ENCODE results near the gene LYPLA2. TPM values are rescaled to one million over a fixed set of nuclear protein-coding genes. Genes with fewer than 3 reads are reported as not detected.

LYPLA2 gene
- total and polyA plus RNA-seq, 2 donors (not counting 3 experiments of a cell fraction or from before 2014, with no cell fraction given) = 110 to 137 TPM

- no peaks in the 10 kb centered on the region for H3K9me1 ChIP-seq (replicated peaks; ENCODE audit: control insufficient read depth, extremely low read depth, insufficient read depth, low read length)
- DNase-seq (ENCODE audit: low read depth, low spot score) = peak; percentile 91
- H4K20me1 ChIP-seq (replicated peaks; ENCODE audit: control insufficient read depth, extremely low read depth, insufficient read depth, low read length) = no peaks in the 10 kb centered on the region
- H3K4me1 ChIP-seq (ENCODE audit: control insufficient read depth, extremely low read depth, insufficient read depth, low read length) = peaks cover 9% of the 10 kb centered on the region
- H3K27me3 ChIP-seq (ENCODE audit: control insufficient read depth in 2 of 2, insufficient read depth in 2 of 2, low read length in 2 of 2) = no peaks in the 10 kb centered on the region
- H3K79me2 ChIP-seq (ENCODE audit: control insufficient read depth, insufficient read depth, low read length) = peaks cover 6% of the 10 kb centered on the region
- dilution Hi-C loops (cut with MboI; ENCODE audit: extremely low pct_ligation_motif_present, low sequenced_read_pairs) (no loop called here), intact Hi-C loops (cut with micrococcal nuclease) (loop anchor here (1.0 to 5.0 kb wide), 3 partner anchors 16 to 132 kb away; partner anchors contain the start of genes FUCA1 and PNRC2)
- H3K36me3 ChIP-seq (ENCODE audit: control insufficient read depth in 2 of 2, extremely low read depth in 1 of 2, insufficient read depth in 2 of 2, low read length in 2 of 2) = no peaks in the 10 kb centered on the region
- BruUV-seq (replicated peaks) = no TSS peak
- H3K27ac ChIP-seq (ENCODE audit: insufficient read depth, low read depth, low read length) = peak within 1 kb of the TSS; percentile 76
- no peaks in the 10 kb centered on the region for H3K9me3 ChIP-seq (replicated peaks; ENCODE audit: control insufficient read depth, insufficient read depth, low read length)
- H3K4me3 ChIP-seq (replicated peaks in 1 of 3; ENCODE audit: insufficient read depth in 1 of 3, low read depth in 1 of 3, low read length in 3 of 3) = peak within 1 kb of the TSS; percentile 91 to 99 (median 99)
- TF ChIP-seq FOS (IDR thresholded peaks at IDR 0.05; ENCODE audit: borderline replicate concordance, insufficient read depth, low read length) (no peak), POLR2AphosphoS5 (IDR thresholded peaks at IDR 0.05; ENCODE audit: insufficient read depth, low read depth, low read length) (peak; percentile 98), GATA2 (IDR thresholded peaks at IDR 0.05; ENCODE audit: insufficient read depth, insufficient read length, low read depth, low read length) (no peak), MAX (IDR thresholded peaks at IDR 0.05; ENCODE audit: insufficient read depth, insufficient read length) (peak; percentile 63), POLR2A (IDR thresholded peaks at IDR 0.05; ENCODE audit: low read depth, low read length) (peak; percentile 95), JUN (IDR thresholded peaks at IDR 0.05; ENCODE audit: borderline replicate concordance, insufficient read depth, insufficient read length, low read depth) (no peak), EZH2 (IDR thresholded peaks at IDR 0.05; ENCODE audit: borderline replicate concordance, low read depth, low read length, severe bottlenecking) (no peak), MYC (IDR thresholded peaks at IDR 0.05; ENCODE audit: low read depth, low read length) (peak; percentile 63)
- TF ChIP-seq, protein P1, sequence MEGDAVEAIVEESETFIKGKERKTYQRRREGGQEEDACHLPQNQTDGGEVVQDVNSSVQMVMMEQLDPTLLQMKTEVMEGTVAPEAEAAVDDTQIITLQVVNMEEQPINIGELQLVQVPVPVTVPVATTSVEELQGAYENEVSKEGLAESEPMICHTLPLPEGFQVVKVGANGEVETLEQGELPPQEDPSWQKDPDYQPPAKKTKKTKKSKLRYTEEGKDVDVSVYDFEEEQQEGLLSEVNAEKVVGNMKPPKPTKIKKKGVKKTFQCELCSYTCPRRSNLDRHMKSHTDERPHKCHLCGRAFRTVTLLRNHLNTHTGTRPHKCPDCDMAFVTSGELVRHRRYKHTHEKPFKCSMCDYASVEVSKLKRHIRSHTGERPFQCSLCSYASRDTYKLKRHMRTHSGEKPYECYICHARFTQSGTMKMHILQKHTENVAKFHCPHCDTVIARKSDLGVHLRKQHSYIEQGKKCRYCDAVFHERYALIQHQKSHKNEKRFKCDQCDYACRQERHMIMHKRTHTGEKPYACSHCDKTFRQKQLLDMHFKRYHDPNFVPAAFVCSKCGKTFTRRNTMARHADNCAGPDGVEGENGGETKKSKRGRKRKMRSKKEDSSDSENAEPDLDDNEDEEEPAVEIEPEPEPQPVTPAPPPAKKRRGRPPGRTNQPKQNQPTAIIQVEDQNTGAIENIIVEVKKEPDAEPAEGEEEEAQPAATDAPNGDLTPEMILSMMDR (IDR thresholded peaks at IDR 0.05; ENCODE audit: extremely low read depth in 1 of 2, insufficient read depth in 1 of 2, low read depth in 1 of 2, low read length in 2 of 2) = no peak
- peak within 1 kb of the TSS; percentile 96 for H3K9ac ChIP-seq (replicated peaks; ENCODE audit: extremely low read depth, insufficient read depth, low read length)
- CTCF ChIA-PET = interaction anchor here (0.7 to 1.7 kb wide), 11 partner anchors 12 to 127 kb away, joined by 3 to 11 read pairs (median 4); partner anchors contain the start of genes GALE, LYPLA2 and PITHD1
- peak within 1 kb of the TSS; percentile 99 for H3K4me2 ChIP-seq (ENCODE audit: insufficient read depth, low read length)
- peak; percentile 86 for FAIRE-seq
- POLR2A ChIA-PET = interaction anchor here (0.6 to 1.4 kb wide), 6 partner anchors 9 to 1245 kb away, joined by 3 to 6 read pairs (median 4); partner anchors contain the start of gene GALE
- H2AFZ ChIP-seq (ENCODE audit: low read depth, low read length) = peak within 1 kb of the TSS; percentile 81
Observed at GRCh38 chr1:23825076-23825761, 34.3 kb downstream of the LYPLA2 start, which contains the start of gene HMGCL. TSS of gene HMGCL (minus strand) at chr1:23825429. CDS start at chr1:23825415, 14 bp downstream.
